GM06990 (cell line): ENCODE data around the gene COMP.

Experiments
- DNase-seq: peaks from one replicate; pipeline ENCODE4 v3.0.0-alpha.2; 2011; ENCODE audit not compliant: insufficient read length; ENCODE audit errors: extremely low read depth
- H3K27me3 ChIP-seq: replicated peaks from 2 replicates; pipeline ENCODE4 v1.6.0; 2011; ENCODE audit warnings: low read length; ENCODE audit not compliant: control insufficient read depth, insufficient read depth
- H3K36me3 ChIP-seq: 2 replicates; pipeline ENCODE4 v1.5.1; 2011; ENCODE audit warnings: low read length; ENCODE audit not compliant: control insufficient read depth, insufficient read depth
- H3K4me3 ChIP-seq: replicated peaks from 2 replicates; pipeline ENCODE4 v1.5.1; 2011; ENCODE audit warnings: low read depth, mild to moderate bottlenecking, control low read depth, low read length
- CTCF ChIP-seq: IDR thresholded peaks from 2 replicates; pipeline ENCODE4 v1.5.1; 2011; ENCODE audit warnings: low read length, control low read depth, mild to moderate bottlenecking, inconsistent platforms; ENCODE audit not compliant: insufficient read depth, poor library complexity, severe bottlenecking

The COMP gene

GRCh38 chr19:18791315-18791678 is 192 bp upstream of the COMP start:
- no peak for DNase-seq
- Histone ChIP-seq H3K27me3 (no peaks in the 10 kb centered on the region; the same call in 1 of the 2 replicates), H3K4me3 (no peak overlapping the region), H3K36me3 (no peaks in the 10 kb centered on the region)
- no peak for TF ChIP-seq CTCF

GRCh38 chr19:18789883-18790565 is 1.1 kb downstream of the COMP start:
- Histone ChIP-seq H3K4me3 (no peak overlapping the region), H3K36me3 (no peaks in the 10 kb centered on the region), H3K27me3 (no peaks in the 10 kb centered on the region; the same call in 1 of the 2 replicates)
- DNase-seq: no peak
- TF ChIP-seq CTCF: no peak

GRCh38 chr19:18789422-18789869 is 1.7 kb downstream of the COMP start:
- Histone ChIP-seq H3K27me3 (no peaks in the 10 kb centered on the region; the same call in 1 of the 2 replicates), H3K36me3 (no peaks in the 10 kb centered on the region), H3K4me3 (no peak overlapping the region)
- DNase-seq: no peak
- no peak for TF ChIP-seq CTCF

GRCh38 chr19:18788529-18789421 is 2.3 kb downstream of the COMP start:
- Histone ChIP-seq H3K27me3 (no peaks in the 10 kb centered on the region; the same call in 1 of the 2 replicates), H3K36me3 (no peaks in the 10 kb centered on the region), H3K4me3 (no peak overlapping the region)
- no peak for DNase-seq
- TF ChIP-seq CTCF: no peak

GRCh38 chr19:18785179-18786124 is 5.7 kb downstream of the COMP start:
- Histone ChIP-seq H3K36me3 (no peaks in the 10 kb centered on the region), H3K27me3 (no peaks in the 10 kb centered on the region; the same call in 1 of the 2 replicates), H3K4me3 (no peak overlapping the region)
- peak; percentile 69 for DNase-seq
- TF ChIP-seq CTCF: no peak
